Stimulated activated CD4-positive, alpha-beta T cell treated with anti-CD3 and anti-CD28 coated beads, Interleukin-2, amount 100 ng/mL, for 48 hours (primary cell): Measurements from ENCODE around the gene CAV3.
"Not testable (repeated sequence)": the region's sequence is repeated elsewhere in the genome, so short reads cannot be mapped to it uniquely, and the experiment has no call there.

Source experiments
- DNase-seq, 2 donors: peaks; one replicate each; pipeline ENCODE4 v3.0.0-alpha.2; 2020

The CAV3 gene

GRCh38 chr3:8733332-8734094 is at the start of gene CAV3:
Gene CAV3 (plus strand): TSS chr3:8733802. CDS start chr3:8733877, 75 bp downstream.
- DNase-seq, result no peak

DNA sequence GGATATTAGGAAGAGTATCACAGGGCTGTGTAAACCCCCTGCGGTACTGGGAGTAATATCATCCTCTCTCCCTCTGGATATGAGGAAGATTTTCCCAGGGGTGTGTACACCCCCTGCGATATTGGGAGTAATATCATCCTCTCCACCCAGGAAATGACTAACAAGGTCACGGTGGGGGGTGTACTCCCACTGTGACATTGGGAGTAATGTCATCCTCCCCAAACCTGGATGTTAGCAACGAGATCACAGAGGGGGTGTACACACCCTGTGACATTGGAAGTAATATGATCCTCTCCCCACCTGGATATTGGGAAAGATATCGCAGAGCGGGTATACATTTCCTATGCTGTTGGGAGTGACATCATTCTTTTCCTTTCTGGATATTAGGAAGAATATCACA is 48.6 kb upstream of the CAV3 start:
- DNase-seq, result not testable (repeated sequence)

GRCh38 chr3:8691295-8691694 is 42.3 kb upstream of the CAV3 start:
- not testable (repeated sequence) for DNase-seq

DNA sequence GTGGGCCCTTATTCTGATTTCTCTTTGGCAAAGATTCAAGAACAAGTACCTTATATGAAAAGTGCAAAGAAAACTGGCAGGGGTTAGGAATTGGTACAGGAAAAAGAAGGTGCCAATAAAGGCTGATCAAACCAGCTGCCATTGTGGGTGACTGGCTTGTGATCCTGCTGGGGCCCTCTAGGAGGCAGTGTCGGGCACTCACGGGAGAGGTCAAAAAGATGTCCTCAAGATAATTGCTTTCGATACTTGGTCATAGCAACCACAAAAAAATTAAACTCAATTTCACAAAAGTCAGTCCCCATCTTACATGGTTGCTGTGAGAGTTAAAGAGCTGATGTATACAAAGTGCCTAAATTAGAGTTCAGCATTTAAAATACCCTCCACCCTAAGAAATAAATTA is 31.0 kb upstream of the CAV3 start:
- no peak for DNase-seq

DNA sequence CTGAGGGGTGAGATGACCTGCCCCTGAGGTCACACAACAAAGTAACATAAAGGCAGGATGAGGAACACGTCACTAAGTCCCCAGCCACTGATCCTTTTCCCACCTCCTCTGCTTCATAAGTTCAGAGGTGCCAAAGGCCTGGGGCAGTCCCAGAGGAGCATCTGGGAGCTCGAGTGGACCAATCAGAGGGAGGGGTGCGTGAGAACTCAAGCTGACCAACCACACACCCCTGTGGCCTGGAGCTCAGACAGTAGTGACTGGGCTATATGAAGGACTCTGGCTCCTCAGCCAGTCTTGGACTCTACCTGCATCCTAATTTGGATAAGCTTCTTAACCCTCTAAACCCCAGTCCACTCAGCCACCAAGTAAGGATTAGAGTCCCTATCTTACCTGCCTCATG is 28.0 kb upstream of the CAV3 start:
- DNase-seq, result no peak

GRCh38 chr3:8709287-8709686 is 24.3 kb upstream of the CAV3 start:
- DNase-seq, result no peak

DNA sequence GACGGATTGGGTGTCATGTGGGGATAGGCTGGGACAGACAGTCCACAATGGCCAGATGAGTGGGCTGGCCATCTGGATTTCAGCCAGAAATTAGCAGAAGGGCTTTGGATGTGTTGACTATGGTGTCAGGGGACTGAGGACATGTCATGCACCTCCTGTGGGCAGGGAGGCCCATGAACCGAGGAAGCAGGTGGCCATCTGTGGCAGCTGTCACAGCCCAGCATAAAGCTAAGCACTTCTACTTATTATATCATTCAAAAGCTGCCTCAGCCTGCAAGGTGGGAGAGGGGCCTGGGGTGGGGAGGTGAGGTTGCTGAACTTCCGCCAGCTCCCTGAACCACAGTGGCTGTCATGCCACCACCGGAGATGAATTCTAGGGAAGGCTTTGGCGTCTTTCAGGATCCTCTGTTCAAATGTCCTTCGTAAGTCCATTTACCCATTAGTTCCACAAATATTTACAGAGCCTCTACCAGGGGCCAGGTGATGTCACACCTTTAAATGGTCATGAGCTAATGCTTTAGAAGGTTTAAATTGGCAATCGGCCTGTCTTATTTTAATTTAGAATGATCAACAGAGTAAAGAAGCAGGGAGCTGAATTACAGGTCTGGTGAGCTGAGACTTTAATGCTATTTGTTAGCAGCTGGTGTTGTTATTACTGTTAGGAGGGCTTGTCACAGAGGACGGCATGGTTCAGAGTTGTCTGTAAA is 23.6 kb upstream of the CAV3 start:
- no peak for DNase-seq

DNA sequence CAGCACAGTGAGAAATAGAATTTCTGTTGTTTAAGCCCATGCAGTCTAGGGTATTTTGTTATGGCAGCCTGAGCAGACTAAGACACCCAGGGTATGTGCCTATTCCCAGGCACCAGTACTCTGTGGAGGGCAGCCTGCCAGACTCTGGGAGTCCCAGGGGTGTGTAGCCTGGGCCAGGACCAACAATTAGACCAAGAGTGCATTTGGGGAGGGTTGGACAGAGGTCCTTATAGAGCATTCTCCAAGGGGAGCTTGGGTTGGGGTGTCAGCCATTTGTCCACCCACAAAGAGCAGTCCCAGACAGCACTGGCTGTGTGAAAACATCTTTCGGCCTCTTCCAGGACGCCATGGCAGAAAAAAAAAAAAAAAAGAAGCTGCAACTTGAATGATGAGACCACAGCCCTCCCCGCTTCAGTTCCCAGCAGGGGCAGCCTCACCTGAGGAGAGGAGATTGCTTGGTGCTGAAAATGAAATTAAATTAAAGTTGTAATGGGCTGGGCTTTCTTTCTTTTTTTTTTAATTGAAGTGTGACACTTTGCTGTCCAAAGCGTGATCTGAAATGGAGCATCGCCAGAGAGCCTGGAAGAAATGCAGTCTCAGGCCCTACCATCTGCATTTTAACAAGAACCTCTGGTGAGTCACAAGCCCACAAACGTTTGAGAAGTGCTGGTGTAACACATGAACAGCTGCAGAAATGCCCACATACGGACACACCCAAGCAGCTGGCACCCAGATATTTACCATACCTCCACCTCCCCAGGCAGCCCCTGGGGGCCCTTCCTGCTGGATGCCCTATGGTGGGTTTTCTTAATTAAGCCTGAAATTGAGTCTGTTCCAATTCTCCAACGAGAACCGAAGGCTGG is 21.3 kb upstream of the CAV3 start:
- no peak for DNase-seq

DNA sequence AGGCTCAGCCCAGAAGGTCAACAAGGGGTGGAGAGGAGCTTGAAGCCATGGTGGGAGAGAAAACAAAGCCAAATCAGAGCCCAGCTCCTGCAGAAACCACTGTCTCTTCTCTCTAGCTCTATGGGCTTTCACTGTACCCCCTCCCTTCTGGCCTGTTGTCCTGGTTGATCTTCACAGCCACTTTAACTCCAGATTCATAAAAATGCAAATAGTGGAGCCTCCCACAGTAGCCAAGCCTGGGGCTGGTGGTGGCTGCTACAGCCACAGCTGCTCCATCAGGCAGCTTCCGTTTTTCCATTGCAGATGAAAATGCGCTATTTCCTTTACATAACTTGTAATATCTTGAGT is 20.7 kb upstream of the CAV3 start:
- DNase-seq, result no peak

DNA sequence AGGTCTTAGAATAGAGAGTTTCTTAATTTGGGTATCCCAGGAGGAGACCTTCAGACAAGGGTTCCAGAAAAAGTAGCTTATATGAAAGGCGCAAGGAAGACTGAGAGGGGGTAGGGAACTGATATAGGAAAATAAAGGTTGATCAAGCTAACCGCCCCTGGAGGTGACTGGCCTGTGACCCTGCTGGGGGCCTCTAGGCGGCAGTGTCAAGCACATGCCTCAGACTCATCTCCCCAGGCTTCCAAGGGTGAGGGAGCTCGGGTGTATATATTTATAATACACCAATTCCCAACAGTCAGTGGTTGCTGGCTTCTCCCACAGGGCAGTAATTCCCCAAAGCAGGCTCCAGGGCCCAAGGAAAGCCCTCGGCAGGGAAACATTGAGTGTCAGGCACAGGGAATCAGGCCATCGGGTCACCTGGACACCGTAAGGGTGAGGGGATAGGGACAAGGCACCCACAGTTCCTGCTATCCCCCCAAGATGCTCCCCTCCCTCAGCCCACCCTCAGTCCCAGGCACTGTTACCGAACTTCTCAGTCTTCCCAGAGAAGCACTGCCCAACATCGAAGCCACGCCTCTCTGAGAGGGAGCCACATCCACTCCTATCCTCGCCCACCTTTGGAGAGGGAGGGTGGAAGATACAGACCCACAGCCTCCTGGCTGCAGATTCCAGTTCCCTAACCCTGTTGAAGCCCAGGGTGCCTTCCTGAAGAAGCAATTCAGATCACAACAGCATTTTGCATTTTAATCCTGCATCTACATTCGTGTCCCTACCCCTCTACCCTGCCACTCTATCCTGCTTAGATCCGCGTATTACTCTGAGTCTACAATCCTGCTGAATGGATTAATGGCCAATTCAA is 19.5 kb upstream of the CAV3 start:
- no peak for DNase-seq

DNA sequence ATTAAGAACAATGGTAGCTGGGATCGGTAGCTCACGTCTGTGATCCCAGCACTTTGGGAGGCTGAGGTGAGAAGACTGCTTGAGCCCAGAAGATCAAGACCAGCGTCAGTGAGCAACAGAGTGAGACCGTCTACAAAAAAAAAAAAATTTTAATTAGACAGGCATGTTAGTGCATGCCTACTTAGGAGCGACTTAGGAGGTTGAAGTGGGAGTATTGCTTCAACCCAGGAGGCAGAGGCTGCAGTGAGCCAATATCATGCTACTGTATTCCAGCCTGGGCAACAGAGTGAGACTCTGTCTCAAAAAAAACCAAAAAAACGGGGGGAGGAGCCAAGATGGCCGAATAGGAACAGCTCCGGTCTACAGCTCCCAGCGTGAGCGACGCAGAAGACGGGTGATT is 17.8 kb upstream of the CAV3 start:
- DNase-seq, result not testable (repeated sequence)

- DNase-seq, result no peak
These were observed 10.8 kb upstream of the CAV3 start for GRCh38 chr3:8722808-8723207.

GRCh38 chr3:8723612-8724011 is 10.0 kb upstream of the CAV3 start:
- DNase-seq, result no peak

DNA sequence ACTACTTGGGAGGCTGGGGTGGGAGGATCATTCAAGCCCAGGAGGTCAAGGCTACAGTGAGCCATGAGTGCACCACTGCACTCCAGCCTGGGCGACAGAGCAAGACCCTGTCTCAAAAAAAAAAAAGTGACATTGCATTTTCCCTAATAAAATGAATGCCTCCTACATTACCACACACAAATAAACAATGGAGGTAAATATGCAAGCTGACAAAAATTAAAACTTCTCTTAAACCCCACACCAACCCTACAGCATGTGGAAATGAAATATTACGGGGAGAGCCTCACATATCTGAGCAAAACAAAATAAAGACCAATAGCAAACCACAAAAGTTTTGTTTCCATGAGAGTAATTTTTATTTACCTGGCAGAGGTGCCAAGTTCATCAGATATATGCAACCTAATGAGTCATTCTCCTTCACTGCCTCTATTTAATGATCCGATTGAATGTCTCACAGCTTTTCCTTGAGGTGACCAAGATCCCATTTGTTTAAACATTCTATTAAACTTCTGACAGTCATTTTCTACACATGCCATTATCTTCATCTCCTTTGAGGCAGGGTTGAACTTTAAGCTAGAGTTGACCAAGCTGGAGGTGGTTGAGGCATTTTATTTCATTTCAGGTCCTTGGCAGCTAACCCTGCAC is 9.4 kb upstream of the CAV3 start:
- DNase-seq, result no peak

DNA sequence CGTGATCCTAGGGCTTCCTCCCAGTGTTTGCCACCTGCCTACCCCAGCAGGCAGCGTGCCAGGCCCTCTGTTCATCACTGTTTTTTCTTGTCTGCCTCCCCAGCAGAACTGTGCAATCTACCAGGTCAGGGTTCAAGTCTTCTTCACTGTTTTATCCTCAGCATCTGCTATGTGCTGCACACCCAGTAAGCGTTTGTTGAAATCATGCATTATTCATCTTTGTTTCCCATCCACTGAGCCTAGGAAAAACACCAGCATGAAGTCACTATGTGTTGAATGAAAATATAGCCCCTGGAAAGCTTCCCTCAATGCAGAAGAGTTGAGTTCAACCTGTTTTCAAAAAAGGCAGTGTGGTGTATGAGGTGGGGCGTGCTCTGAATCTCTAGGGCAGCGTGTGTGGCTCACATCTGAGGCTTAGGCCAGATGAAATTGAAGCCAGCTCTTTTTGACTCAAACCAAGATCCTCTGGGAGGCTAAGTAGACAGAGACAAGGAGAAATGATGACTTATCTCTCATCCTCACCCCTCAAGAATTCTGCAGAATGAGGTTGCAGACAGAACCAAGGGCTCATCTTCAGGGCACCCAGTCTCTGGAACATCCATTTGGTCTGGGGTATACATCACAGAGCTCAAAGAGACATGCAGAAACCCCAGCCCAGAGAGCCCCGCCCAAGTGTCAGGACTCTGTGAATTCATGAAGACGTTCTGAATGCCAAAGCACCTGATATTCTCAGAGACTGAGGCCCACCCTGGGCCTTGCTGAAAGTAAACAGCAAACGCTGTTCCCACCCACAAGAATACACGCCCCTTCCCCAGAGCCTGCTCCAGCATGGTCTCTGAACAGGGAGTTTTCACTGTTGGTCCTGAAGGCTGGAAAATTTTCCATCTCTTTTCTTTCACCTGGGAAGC is 5.7 kb upstream of the CAV3 start:
- no peak for DNase-seq

- DNase-seq, result no peak
These were observed 4.1 kb upstream of the CAV3 start for GRCh38 chr3:8729479-8729878.

DNA sequence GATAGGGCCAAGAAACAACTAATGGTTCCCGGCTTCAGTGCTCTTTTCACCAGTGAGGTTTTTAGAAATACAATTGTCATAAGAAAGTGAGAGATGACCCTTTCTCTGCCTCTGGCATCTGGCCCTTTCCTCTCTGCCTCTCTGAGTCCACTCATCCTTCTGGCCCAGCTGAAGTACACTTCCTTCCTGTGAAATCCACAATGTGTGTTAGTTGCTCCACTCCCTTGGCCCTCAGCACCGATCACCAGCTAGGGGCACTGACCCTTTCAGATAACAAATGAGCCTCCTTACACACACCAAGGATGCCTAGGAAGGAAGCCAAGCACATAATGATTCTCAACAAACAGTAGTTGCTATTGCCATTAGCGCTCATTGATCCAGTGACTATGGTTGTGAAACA is 2.9 kb upstream of the CAV3 start:
- DNase-seq, result no peak

DNA sequence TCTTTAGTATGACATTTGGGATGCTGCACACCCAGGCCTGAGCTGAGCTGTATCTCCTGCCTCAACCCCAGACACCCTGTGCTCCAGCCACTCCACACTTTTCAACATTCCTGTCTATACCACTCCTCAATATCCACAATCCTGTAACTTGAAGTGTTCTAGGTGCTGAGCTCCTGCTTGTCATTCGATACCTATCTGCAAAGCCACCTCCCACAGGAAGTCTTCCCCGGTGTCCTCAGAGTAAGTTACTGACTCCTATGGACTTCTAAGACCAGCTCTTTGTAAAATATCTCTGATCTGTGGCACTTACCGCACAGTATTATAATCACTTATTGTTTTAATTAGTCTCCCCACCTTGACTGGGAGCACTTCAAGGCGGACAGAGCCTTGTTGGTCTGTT is 1.2 kb upstream of the CAV3 start:
- no peak for DNase-seq

DNA sequence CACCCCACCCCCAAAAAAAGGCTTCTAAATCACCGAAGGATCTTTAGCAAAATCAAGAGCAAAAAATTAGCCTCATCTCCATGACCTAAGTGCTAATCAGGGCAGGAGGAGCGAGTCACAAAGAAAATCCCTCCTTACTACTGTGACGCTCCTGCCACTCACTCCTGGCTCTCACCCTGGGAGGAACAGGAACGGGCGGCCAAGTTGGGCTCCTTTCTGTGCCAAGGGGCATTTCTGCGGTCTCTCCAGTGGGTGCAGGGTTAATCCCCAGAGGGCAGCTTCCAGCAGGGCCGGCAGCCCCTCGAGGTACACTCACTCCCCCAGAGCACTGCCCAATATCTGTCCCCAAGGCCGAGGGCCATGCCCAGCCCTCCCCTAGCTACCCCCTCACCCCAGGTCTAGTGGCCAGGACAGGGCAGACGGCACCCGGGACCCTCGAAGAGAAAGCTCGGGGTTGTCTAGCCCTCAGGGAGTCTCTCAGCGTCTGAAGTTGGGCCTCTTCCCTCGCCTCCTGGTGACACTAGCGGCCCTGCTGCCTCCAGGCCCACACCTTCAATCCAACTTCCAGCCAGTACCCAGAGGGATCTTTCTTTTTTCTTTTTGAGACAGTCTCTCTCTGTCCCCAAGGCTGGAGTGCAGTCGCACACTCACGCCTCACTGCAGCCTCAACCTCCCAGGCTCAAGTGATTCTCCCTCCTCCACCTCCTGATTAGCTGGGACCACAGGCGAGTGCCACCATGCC is 706 bp downstream of the CAV3 start:
- DNase-seq, result no peak

- DNase-seq, result no peak
These were observed 1.3 kb downstream of the CAV3 start for GRCh38 chr3:8734908-8735307.
